Measurements from ENCODE around the gene PSENEN. TPM values are rescaled to one million over a fixed set of nuclear protein-coding genes. Genes with fewer than 3 reads are reported as not detected.

Gene PSENEN
- total and polyA plus RNA-seq, 2 experiments from 2014 or later: 43.7 to 173 TPM

DNA sequence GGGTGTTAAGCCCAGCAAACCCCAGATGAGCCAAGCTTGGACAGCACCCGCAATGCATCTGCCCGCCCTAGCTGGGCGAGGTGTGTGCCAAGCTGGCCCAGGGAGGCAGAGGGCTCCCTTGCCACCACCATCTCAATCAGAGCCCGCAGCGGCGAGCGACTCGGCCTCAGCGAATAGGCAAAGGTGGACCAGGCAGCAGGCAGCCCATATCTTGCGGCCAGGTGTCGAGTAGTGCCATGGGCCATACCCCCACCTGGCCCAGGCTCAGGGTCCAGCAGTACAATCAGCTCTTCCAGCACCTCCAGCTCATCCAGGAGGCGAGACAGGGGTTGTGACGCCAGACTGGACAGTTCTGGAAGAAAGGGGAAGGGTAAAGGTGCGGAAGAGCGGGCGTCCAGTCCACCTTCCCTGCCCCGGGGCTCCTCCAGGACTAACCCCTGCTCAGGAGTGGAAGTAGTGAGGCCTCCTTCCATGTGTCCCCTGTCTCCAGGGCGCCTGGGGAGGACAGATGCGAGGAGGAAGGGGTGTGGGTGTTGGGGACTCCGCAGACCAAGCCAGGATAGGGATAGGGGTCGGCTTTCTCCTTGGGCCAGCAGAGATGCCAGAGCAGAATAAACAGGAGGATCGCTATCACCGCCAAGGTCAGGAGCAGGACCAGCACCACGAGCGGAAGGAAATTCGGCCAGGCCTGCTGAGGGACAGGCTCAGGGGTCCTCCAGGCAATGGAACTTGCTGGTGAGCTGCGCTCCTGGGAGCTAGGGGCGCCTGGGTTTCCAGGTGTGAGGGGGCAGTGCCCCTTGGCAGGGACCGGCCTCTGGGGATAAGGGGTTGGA is 6.0 kb upstream of the PSENEN start:
- H3K36me3 ChIP-seq: peaks cover 11% of the 10 kb centered on the region

DNA sequence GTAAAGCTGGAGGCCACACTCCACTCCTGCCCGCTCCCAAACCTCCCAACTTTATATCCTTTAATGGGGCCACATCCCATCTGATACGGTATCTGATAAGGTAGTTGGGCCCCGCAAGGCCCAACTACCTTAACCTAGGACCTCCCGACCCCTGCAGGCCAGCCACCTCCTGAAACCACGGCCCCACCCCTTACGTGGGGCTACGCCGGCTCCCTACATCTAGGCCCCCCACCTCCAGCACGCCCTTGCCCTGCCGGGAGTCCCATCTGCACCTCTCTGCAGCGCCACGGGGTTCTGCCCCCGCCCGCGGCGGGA is 5.4 kb upstream of the PSENEN start:
- Histone ChIP-seq H3K4me3 (peak overlapping the region; percentile 57), H3K9me3 (ENCODE audit: low read depth) (no peaks in the 10 kb centered on the region), H3K27me3 (no peaks in the 10 kb centered on the region), H3K4me1 (ENCODE audit: low read depth) (peaks cover 3% of the 10 kb centered on the region), H3K36me3 (peaks cover 11% of the 10 kb centered on the region), H3K27ac (peak overlapping the region; percentile 25)
- no peak for DNase-seq (ENCODE audit: low read depth in 1 of 2, low spot score in 1 of 2)
- TF ChIP-seq, protein P1, sequence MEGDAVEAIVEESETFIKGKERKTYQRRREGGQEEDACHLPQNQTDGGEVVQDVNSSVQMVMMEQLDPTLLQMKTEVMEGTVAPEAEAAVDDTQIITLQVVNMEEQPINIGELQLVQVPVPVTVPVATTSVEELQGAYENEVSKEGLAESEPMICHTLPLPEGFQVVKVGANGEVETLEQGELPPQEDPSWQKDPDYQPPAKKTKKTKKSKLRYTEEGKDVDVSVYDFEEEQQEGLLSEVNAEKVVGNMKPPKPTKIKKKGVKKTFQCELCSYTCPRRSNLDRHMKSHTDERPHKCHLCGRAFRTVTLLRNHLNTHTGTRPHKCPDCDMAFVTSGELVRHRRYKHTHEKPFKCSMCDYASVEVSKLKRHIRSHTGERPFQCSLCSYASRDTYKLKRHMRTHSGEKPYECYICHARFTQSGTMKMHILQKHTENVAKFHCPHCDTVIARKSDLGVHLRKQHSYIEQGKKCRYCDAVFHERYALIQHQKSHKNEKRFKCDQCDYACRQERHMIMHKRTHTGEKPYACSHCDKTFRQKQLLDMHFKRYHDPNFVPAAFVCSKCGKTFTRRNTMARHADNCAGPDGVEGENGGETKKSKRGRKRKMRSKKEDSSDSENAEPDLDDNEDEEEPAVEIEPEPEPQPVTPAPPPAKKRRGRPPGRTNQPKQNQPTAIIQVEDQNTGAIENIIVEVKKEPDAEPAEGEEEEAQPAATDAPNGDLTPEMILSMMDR (IDR thresholded peaks at IDR 0.05; ENCODE audit: low read depth, low read length): no peak

More for the DNA sequence above, 6.0 kb upstream of the PSENEN start:
- DNase-seq (ENCODE audit: low read depth in 1 of 2, low spot score in 1 of 2): no peak
- no peak overlapping the region for H3K27ac ChIP-seq
- H3K27me3 ChIP-seq: no peaks in the 10 kb centered on the region
- H3K4me1 ChIP-seq (ENCODE audit: low read depth): peaks cover 3% of the 10 kb centered on the region
- no peaks in the 10 kb centered on the region for H3K9me3 ChIP-seq (ENCODE audit: low read depth)
- TF ChIP-seq, protein P1 (IDR thresholded peaks at IDR 0.05; ENCODE audit: low read depth, low read length): no peak
- peak overlapping the region; percentile 57 for H3K4me3 ChIP-seq

- no peaks in the 10 kb centered on the region for H3K27me3 ChIP-seq
- TF ChIP-seq, protein P1 (IDR thresholded peaks at IDR 0.05; ENCODE audit: low read depth, low read length): peak; percentile 32
- peak overlapping the region; percentile 92 for H3K27ac ChIP-seq
- H3K36me3 ChIP-seq: peaks cover 11% of the 10 kb centered on the region
- peak overlapping the region; percentile 57 for H3K4me3 ChIP-seq
- H3K9me3 ChIP-seq (ENCODE audit: low read depth): no peaks in the 10 kb centered on the region
- H3K4me1 ChIP-seq (ENCODE audit: low read depth): peaks cover 3% of the 10 kb centered on the region
- peak; percentile 99 to 100 for DNase-seq (ENCODE audit: low read depth in 1 of 2, low spot score in 1 of 2)
Measured at GRCh38 chr19:35740423-35741202, 4.8 kb upstream of the PSENEN start.

DNA sequence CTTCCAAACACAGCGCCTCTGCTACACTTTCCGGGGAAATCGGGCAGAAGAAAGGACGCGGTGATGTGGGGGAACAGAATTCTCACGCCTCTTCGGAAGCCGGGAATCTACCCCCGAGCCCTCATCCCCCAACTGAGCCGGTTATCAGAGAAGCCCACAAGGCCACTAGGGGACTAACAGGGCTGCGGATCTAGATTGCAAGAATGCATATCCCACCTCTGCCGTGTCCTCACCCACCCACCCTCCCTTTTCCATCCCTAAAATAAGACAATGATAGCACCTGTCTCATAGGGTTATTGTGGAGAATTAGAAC is 4.3 kb upstream of the PSENEN start:
- Histone ChIP-seq H3K4me1 (ENCODE audit: low read depth) (peaks cover 3% of the 10 kb centered on the region), H3K4me3 (peak overlapping the region; percentile 45), H3K27me3 (no peaks in the 10 kb centered on the region), H3K27ac (peak overlapping the region; percentile 92), H3K9me3 (ENCODE audit: low read depth) (no peaks in the 10 kb centered on the region), H3K36me3 (peaks cover 11% of the 10 kb centered on the region)
- TF ChIP-seq, protein P1 (IDR thresholded peaks at IDR 0.05; ENCODE audit: low read depth, low read length): no peak
- no peak for DNase-seq (ENCODE audit: low read depth in 1 of 2, low spot score in 1 of 2)

DNA sequence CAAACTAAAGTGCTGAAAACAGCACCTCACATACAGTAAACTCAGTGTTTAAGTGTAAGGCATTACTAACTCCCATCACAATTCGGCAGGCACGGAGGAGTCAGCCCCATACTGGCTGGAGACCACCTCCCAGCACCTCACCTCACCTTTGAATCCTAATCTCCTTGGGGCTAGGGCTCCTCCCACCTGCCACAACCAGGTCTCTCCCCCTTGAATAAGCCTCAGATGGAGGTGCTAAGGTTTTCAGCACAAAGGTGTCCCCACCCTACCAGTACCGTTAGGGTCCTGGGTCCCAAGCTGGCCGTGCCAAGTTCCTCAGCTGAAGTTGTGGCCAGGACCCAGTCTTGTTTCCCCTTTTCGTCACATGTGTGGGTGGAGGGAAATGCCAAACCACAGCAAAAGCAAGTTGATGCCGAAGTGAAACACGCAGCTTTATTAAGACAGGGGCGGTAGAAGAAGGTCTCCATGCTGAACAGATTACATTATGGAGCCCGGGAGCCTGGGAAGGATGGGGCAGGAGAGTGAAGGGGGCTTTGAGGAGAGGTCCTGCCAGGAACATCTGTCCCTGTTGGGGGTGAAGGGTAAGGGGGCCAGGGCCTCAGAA is 3.2 kb upstream of the PSENEN start, which contains the start of gene IGFLR1:
Gene IGFLR1, minus strand, starts transcription at position 332 of the 604 bp plus-strand sequence. CDS start 1,272 bp downstream, outside the sequence.
- DNase-seq (ENCODE audit: low read depth in 1 of 2, low spot score in 1 of 2): no peak
- Histone ChIP-seq H3K27ac (peak within 1 kb of the TSS; percentile 92), H3K36me3 (peaks cover 7% of the 10 kb centered on the region), H3K4me3 (peak within 1 kb of the TSS; percentile 45), H3K4me1 (ENCODE audit: low read depth) (peaks cover 3% of the 10 kb centered on the region), H3K27me3 (no peaks in the 10 kb centered on the region), H3K9me3 (ENCODE audit: low read depth) (no peaks in the 10 kb centered on the region)
- TF ChIP-seq, protein P1 (IDR thresholded peaks at IDR 0.05; ENCODE audit: low read depth, low read length): no peak
